Vagina (tissue), 2 donors: Measurements from ENCODE around the gene SFMBT2. TPM values are rescaled to one million over a fixed set of nuclear protein-coding genes. Genes with fewer than 3 reads are reported as not detected.
"Not testable (repeated sequence)": the region's sequence is repeated elsewhere in the genome, so short reads cannot be mapped to it uniquely, and the experiment has no call there.

Source experiments
- DNase-seq, 2 donors: peaks; one replicate each; pipeline ENCODE4 v3.0.0-alpha.2; 2017; ENCODE audit errors: extremely low spot score in 2 of 2
- H3K27ac ChIP-seq: fragments of 200-600 bp; sonication (generic); one replicate; pipeline ENCODE4 v1.5.1; 2019
- H3K27me3 ChIP-seq: fragments of 200-600 bp; sonication (generic); one replicate; pipeline ENCODE4 v1.5.1; 2019
- H3K36me3 ChIP-seq, 2 donors: fragments of 200-600 bp; sonication (generic); one replicate each; pipeline ENCODE4 v1.5.1; 2017 to 2019
- H3K4me1 ChIP-seq: fragments of 200-600 bp; sonication (generic); one replicate; pipeline ENCODE4 v1.5.1; 2019
- H3K4me3 ChIP-seq, 2 donors: fragments of 200-600 bp; sonication (generic); 1 replicate in 1 of 2; 2 replicates in 1 of 2; pipeline ENCODE4 v1.5.1; 2016 to 2019
- H3K9me3 ChIP-seq: fragments of 200-600 bp; sonication (generic); one replicate; pipeline ENCODE4 v1.5.1; 2019
- CTCF ChIP-seq, 3 experiments: fragments of 450-650 bp in 2 of 3; fragments of 200-600 bp in 1 of 3; sonication (generic) in 1 of 3; IDR thresholded peaks; one replicate each; pipeline ENCODE4 v1.5.1; 2017 to 2019; ENCODE audit warnings: antibody characterized with exemption in 3 of 3, mild to moderate bottlenecking in 2 of 3, moderate library complexity in 2 of 3
- POLR2A ChIP-seq, 2 donors: fragments of 450-650 bp; IDR thresholded peaks; one replicate each; pipeline ENCODE4 v1.6.1; 2017; ENCODE audit warnings: antibody characterized with exemption in 2 of 2, mild to moderate bottlenecking in 2 of 2, moderate library complexity in 2 of 2
- POLR2AphosphoS5 ChIP-seq, 2 donors: sonication (generic); formaldehyde crosslinking; IDR thresholded peaks; one replicate each; pipeline ENCODE4 v1.9.0; 2017; ENCODE audit warnings: antibody characterized with exemption in 2 of 2, mild to moderate bottlenecking in 2 of 2, low read depth in 1 of 2; ENCODE audit not compliant: insufficient read depth in 1 of 2
- intact Hi-C: fragments of 100-400 bp; cut with DNase I; formaldehyde crosslinking; loops from one replicate; pipeline ENCODE4 v1.15.1; 2023
- total RNA-seq: library from RNA; depleted of rRNA; stranded (reverse); fragments of >200 nt; gene quantifications from one replicate; pipeline ENCODE4 v1.2.3, GENCODE V29; 2016

SFMBT2 gene
- total RNA-seq, 1 donor from 2014 or later, result 12.5 TPM

DNA sequence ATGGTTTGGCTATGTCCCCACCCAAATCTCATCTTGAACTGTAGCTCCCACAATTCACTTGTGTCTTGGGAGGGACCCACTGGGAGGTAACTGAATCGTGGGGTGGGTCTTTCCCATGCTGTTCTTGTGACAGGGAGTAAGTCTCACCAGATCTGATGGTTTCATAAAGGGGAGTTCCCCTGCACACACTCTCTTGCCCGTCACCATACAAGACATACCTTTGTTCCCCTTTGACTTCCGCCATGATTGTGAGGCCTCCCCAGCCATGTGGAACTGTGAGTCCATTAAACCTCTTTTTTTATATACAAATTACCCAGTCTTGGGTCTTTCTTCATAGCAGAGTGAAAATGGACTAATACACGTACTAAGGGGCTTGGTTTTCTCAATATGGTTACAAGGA, 106.7 kb downstream of the SFMBT2 start:
- intact Hi-C loops, result no loop called here
- peaks cover 23% of the 10 kb centered on the region for H3K4me1 ChIP-seq
- DNase-seq, result no peak

DNA sequence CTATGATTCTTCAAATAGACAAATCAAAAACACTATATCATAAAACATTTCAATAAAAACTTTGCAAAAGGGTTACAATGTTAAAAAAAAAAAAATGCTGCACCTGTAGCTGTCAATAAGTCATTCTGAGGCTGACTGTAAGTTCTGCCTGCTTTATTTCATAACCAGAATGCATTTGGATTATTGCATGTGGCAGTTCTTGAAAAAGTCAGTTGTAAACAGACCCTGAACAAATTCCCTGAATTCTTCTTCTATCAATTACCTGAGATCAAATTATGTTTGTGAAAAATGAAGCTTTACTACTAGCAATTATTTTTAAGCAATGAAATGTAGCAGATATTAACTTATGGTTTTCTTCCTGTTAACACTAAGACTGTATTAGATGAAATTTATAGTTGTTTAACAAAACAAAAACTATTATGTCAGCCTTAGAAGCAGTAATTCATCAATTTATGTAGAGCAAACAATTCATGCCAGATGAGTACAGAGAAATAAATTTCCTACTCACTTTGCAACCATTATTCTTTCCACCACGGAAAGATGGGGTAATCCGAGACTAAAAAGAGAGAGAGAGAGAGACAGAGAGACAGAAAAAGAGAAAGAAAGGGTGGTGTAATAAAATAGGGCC, 107.8 kb downstream of the SFMBT2 start:
- Histone ChIP-seq H3K27ac (no peak overlapping the region), H3K27me3 (no peaks in the 10 kb centered on the region), H3K9me3 (no peaks in the 10 kb centered on the region), H3K4me3 (no peak overlapping the region), H3K36me3 (no peaks in the 10 kb centered on the region), H3K4me1 (peaks cover 23% of the 10 kb centered on the region)
- intact Hi-C loops, result no loop called here
- no peak for DNase-seq
- no peak for TF ChIP-seq POLR2A (IDR thresholded peaks at IDR 0.05)
- no peak for TF ChIP-seq POLR2AphosphoS5 (IDR thresholded peaks at IDR 0.05; ENCODE audit: insufficient read depth in 1 of 2, low read depth in 1 of 2)
- TF ChIP-seq CTCF (IDR thresholded peaks at IDR 0.05), result no peak

More for the DNA sequence above, 106.7 kb downstream of the SFMBT2 start:
- no peak for TF ChIP-seq POLR2A (IDR thresholded peaks at IDR 0.05)
- no peak for TF ChIP-seq CTCF (IDR thresholded peaks at IDR 0.05)
- no peak for TF ChIP-seq POLR2AphosphoS5 (IDR thresholded peaks at IDR 0.05; ENCODE audit: insufficient read depth in 1 of 2, low read depth in 1 of 2)
- Histone ChIP-seq H3K9me3 (no peaks in the 10 kb centered on the region), H3K36me3 (no peaks in the 10 kb centered on the region), H3K27me3 (no peaks in the 10 kb centered on the region), H3K27ac (no peak overlapping the region), H3K4me3 (no peak overlapping the region)

GRCh38 chr10:7302392-7302906, 108.4 kb downstream of the SFMBT2 start:
- Histone ChIP-seq H3K9me3 (no peaks in the 10 kb centered on the region), H3K27ac (no peak overlapping the region), H3K36me3 (no peaks in the 10 kb centered on the region), H3K4me1 (peaks cover 29% of the 10 kb centered on the region), H3K4me3 (no peak overlapping the region), H3K27me3 (no peaks in the 10 kb centered on the region)
- TF ChIP-seq POLR2AphosphoS5 (IDR thresholded peaks at IDR 0.05; ENCODE audit: insufficient read depth in 1 of 2, low read depth in 1 of 2) (peak; percentile 38 to 70), POLR2A (IDR thresholded peaks at IDR 0.05) (no peak)
- no peak for DNase-seq
- intact Hi-C loops, result no loop called here

- TF ChIP-seq POLR2AphosphoS5 (IDR thresholded peaks at IDR 0.05; ENCODE audit: insufficient read depth in 1 of 2, low read depth in 1 of 2), result no peak
- Histone ChIP-seq H3K27ac (peak overlapping the region; percentile 2), H3K4me1 (peaks cover 31% of the 10 kb centered on the region), H3K27me3 (no peaks in the 10 kb centered on the region), H3K4me3 (peak overlapping the region in 1 of 2 donors; percentile 6), H3K9me3 (no peaks in the 10 kb centered on the region), H3K36me3 (no peaks in the 10 kb centered on the region)
- DNase-seq, result no peak
- intact Hi-C loops, result no loop called here
Observed at GRCh38 chr10:7301006-7301778, 109.6 kb downstream of the SFMBT2 start.

DNA sequence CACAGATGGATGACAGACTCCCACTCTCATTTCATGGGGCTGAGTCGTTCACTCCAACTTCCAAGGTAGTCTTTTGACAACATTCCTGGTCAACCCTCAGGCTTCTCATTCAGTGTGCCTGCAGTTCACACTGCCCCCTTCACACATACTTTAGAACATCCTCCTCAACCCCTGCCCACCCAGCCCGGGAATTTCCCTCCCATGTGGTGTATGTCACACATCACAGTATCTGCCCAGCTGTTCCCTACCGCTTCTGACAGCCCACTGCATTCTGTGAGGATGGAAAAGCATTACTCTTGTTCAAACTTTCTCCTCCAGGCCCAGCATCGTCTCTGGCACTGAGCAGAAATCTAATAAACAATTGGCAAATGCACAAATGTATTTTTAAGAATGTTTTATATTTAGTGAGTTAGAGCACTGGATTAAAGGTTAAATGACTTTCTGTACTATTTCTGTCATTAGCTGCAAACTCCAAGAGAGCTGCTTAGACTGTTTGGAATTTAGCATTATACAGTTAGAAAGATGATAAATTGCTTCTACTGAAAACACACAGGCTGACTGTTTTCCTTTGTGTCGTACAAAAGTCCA, 110.4 kb downstream of the SFMBT2 start:
- Histone ChIP-seq H3K4me1 (peaks cover 31% of the 10 kb centered on the region), H3K27me3 (no peaks in the 10 kb centered on the region), H3K36me3 (no peaks in the 10 kb centered on the region), H3K9me3 (no peaks in the 10 kb centered on the region), H3K4me3 (no peak overlapping the region), H3K27ac (peak overlapping the region; percentile 2)
- no peak for DNase-seq
- intact Hi-C loops, result no loop called here
- TF ChIP-seq CTCF (IDR thresholded peaks at IDR 0.05), result no peak
- no peak for TF ChIP-seq POLR2AphosphoS5 (IDR thresholded peaks at IDR 0.05; ENCODE audit: insufficient read depth in 1 of 2, low read depth in 1 of 2)
- TF ChIP-seq POLR2A (IDR thresholded peaks at IDR 0.05), result no peak

GRCh38 chr10:7299601-7300325, 111.1 kb downstream of the SFMBT2 start:
- H3K4me1 ChIP-seq, result peaks cover 31% of the 10 kb centered on the region
- H3K4me3 ChIP-seq, H3K27ac ChIP-seq, intact Hi-C loops, H3K27me3 ChIP-seq, DNase-seq, H3K9me3 ChIP-seq, H3K36me3 ChIP-seq: not testable (repeated sequence)
